ENCODE results near the gene NPM1. TPM values are rescaled to one million over a fixed set of nuclear protein-coding genes. Genes with fewer than 3 reads are reported as not detected.
"Not testable (repeated sequence)": the region's sequence is repeated elsewhere in the genome, so short reads cannot be mapped to it uniquely, and the experiment has no call there.

Gene NPM1
- total and polyA plus RNA-seq, 7 donors = 452 to 2,554 (median 635) TPM

GRCh38 chr5:171397190-171397589 lies 9.5 kb downstream of the NPM1 start:
- DNase-seq (no peak), ATAC-seq (no peak)
- no peak for TF ChIP-seq CTCF (IDR thresholded peaks at IDR 0.05)
- Histone ChIP-seq H3K36me3 (ENCODE audit: insufficient read depth in 1 of 2, low read depth in 1 of 2) (peaks cover 28 to 97% of the 10 kb centered on the region in 2 donors), H3K27me3 (ENCODE audit: insufficient read depth in 3 of 3, low read length in 2 of 3) (no peaks in the 10 kb centered on the region), H3K9me3 (no peaks in the 10 kb centered on the region), H3K4me3 (no peak overlapping the region), H3K4me1 (peaks cover 4% of the 10 kb centered on the region), H3K27ac (no peak overlapping the region)
- WGBS, 3 donors = 89 to 94% (median 91%) methylated on average over 2 of the region's 2 CpGs
- intact Hi-C loops (cut with DNase I) = no loop called here

- Histone ChIP-seq H3K27ac (no peak overlapping the region), H3K9me3 (no peaks in the 10 kb centered on the region), H3K4me1 (peaks cover 4% of the 10 kb centered on the region), H3K27me3 (ENCODE audit: insufficient read depth in 3 of 3, low read length in 2 of 3) (no peaks in the 10 kb centered on the region), H3K4me3 (no peak overlapping the region), H3K36me3 (ENCODE audit: insufficient read depth in 1 of 2, low read depth in 1 of 2) (peaks cover 28 to 94% of the 10 kb centered on the region in 2 donors)
- 95 to 97% (median 97%) methylated on average over 4 of the region's 4 CpGs for WGBS, 3 donors
- intact Hi-C loops (cut with DNase I) = no loop called here
- DNase-seq = no peak
- no peak for ATAC-seq
- no peak for TF ChIP-seq CTCF (IDR thresholded peaks at IDR 0.05)
Observed at GRCh38 chr5:171397599-171397998, 9.9 kb downstream of the NPM1 start.

GRCh38 chr5:171398660-171399059 lies 11.0 kb downstream of the NPM1 start:
- intact Hi-C loops (cut with DNase I); H3K4me3 ChIP-seq; H3K9me3 ChIP-seq; H3K27ac ChIP-seq; H3K4me1 ChIP-seq; H3K27me3 ChIP-seq (ENCODE audit: insufficient read depth in 3 of 3, low read length in 2 of 3); DNase-seq; ATAC-seq: not testable (repeated sequence)
- 92 to 96% (median 96%) methylated on average over 9 of the region's 9 CpGs for WGBS, 3 donors
- H3K36me3 ChIP-seq (ENCODE audit: insufficient read depth in 1 of 2, low read depth in 1 of 2) = peaks cover 28 to 88% of the 10 kb centered on the region in 2 donors

GRCh38 chr5:171400169-171400568 lies 12.5 kb downstream of the NPM1 start:
- WGBS, 3 donors = 91 to 93% (median 92%) methylated on average over 7 of the region's 7 CpGs
- no peak for DNase-seq
- ATAC-seq = no peak
- no peak overlapping the region for H3K4me3 ChIP-seq
- no peaks in the 10 kb centered on the region for H3K9me3 ChIP-seq
- H3K4me1 ChIP-seq = peaks cover 4% of the 10 kb centered on the region
- peaks cover 22 to 79% of the 10 kb centered on the region in 2 donors for H3K36me3 ChIP-seq (ENCODE audit: insufficient read depth in 1 of 2, low read depth in 1 of 2)
- intact Hi-C loops (cut with DNase I) = no loop called here
- H3K27me3 ChIP-seq (ENCODE audit: insufficient read depth in 3 of 3, low read length in 2 of 3) = no peaks in the 10 kb centered on the region
- no peak for TF ChIP-seq CTCF (IDR thresholded peaks at IDR 0.05)
- no peak overlapping the region for H3K27ac ChIP-seq

- 97 to 99% (median 98%) methylated on average over 13 of the region's 13 CpGs for WGBS, 3 donors
- Histone ChIP-seq H3K9me3 (no peaks in the 10 kb centered on the region), H3K36me3 (ENCODE audit: insufficient read depth in 1 of 2, low read depth in 1 of 2) (peaks cover 24 to 79% of the 10 kb centered on the region in 2 donors), H3K27me3 (ENCODE audit: insufficient read depth in 3 of 3, low read length in 2 of 3) (no peaks in the 10 kb centered on the region), H3K4me1 (peaks cover 4% of the 10 kb centered on the region), H3K4me3 (no peak overlapping the region), H3K27ac (no peak overlapping the region)
- ATAC-seq (no peak), DNase-seq (no peak)
- TF ChIP-seq CTCF (IDR thresholded peaks at IDR 0.05) = no peak
- intact Hi-C loops (cut with DNase I) = no loop called here
Observed at GRCh38 chr5:171401167-171401947, 13.7 kb downstream of the NPM1 start.

- ATAC-seq; intact Hi-C loops (cut with DNase I); DNase-seq; H3K9me3 ChIP-seq; H3K4me3 ChIP-seq; H3K4me1 ChIP-seq; H3K27me3 ChIP-seq (ENCODE audit: insufficient read depth in 3 of 3, low read length in 2 of 3); H3K27ac ChIP-seq: not testable (repeated sequence)
- H3K36me3 ChIP-seq (ENCODE audit: insufficient read depth in 1 of 2, low read depth in 1 of 2) = peaks cover 27 to 79% of the 10 kb centered on the region in 2 donors
Observed at GRCh38 chr5:171402751-171403150, 15.1 kb downstream of the NPM1 start.
